WTC11 (cell line): Measurements from ENCODE around the gene CTDSPL.

Experiments
- ELF4 ChIP-seq: sonication (generic); formaldehyde crosslinking; IDR thresholded peaks from 2 replicates; pipeline ENCODE4 v1.8.1; 2022; ENCODE audit warnings: low read depth, mild to moderate bottlenecking, moderate library complexity, missing genetic modification reagents
- ZNF416 ChIP-seq: fragments of 250-450 bp; sonication (Bioruptor Pico); IDR thresholded peaks from 2 replicates; pipeline ENCODE4 v1.9.0; 2021; ENCODE audit warnings: mild to moderate bottlenecking, inconsistent platforms

DNA sequence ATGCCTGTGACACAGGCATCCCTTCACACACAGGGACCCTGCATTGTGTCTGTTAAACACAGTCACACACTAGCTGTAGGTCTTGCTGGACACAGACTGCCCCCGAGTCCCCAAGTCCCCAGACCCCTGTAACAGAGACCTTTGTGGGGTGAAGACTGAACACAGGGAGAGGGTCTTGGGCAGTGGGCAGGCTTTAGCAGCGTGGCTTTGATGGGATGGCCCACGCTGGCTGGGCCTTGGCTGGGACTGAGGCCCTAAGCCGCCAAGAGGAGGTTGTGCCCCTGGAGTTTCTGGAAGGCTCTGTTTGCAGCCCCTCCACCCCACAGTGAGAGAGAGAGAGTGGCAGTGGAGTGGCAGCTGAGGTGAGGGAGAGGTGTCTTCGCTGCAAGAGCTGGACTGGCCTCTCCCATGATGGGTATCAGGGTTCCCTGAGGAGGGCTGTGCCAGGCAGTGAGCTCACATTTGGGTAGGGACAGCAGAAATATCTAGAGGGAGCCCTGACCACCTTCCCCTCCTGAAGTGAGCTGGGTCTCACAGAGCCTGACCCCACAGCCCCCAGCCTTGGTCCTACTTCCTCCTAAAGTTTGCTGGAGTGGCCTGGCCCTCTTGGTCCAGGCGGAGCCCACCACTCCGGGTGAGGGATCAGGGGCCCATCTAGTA, 128.3 kb downstream of the CTDSPL start:
- no peak for TF ChIP-seq ZNF416
- no peak for TF ChIP-seq ELF4 (CRISPR knock-in tag)
